Measurements from ENCODE around the gene FBXW9.
A peak's percentile ranks its signal among the peaks of the same experiment; 100 is the strongest.
"Not testable (repeated sequence)": the region's sequence is repeated elsewhere in the genome, so short reads cannot be mapped to it uniquely, and the experiment has no call there.

Gene FBXW9

DNA sequence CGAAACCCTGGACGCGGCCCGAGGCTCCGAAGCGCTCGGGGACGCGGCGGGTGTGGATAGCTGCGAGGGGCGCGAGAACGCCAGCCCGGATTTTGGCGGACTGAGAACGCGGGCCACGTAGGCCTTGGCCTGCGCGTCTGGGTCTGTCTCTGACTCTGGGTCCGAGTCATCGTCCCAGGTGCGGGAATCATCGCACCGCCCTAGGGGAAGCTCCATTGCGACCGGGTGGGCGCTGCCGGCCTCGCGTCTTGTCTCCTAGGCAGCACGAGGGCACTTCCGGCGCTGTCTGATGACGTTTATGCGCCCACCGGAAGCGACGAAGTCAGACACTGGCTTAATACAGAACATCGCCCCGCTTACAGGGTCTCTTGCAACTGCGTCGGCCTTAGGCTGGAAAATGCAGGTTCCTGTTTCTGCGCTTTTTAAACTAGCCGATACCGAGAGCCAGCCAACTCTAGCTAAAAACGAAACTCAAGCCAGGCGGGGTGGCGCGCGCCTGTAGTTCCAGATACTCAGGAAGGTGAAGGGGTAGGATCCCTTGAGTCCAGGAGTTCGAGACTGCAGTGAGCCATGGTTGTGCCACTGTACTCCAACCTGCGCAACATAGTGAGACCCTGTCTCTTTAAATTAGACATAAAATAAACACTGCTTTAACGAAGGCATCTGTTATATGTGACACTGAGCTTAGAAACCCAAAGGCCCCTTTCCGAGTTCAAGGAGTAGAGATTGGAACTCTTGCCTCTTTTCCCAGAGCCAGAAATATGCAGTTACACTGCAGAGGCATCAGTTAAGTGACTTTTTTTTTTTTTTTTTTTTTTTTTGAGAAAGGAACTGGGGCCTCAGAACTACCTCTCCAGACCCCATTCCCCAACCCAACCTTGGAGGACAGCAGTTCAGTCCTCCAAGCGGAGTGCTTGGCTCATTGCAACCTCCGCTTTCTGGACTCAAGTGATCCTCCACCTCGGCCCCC, at the start of gene FBXW9:
Gene FBXW9 (minus strand): TSS at position 266 of the 970 bp plus-strand sequence. CDS start 50 bp downstream, at position 216.
- peak; percentile 98 for DNase-seq

- no peak for DNase-seq
Measured at GRCh38 chr19:12745166-12745897, 48.9 kb upstream of the FBXW9 start.

- no peak for DNase-seq
Measured at GRCh38 chr19:12737835-12738351, 41.5 kb upstream of the FBXW9 start.

- DNase-seq: peak; percentile 74
Measured at GRCh38 chr19:12736995-12737834, 40.8 kb upstream of the FBXW9 start, which contains the start of gene GET3. TSS of gene GET3 (plus strand) at chr19:12737497. CDS start at chr19:12737506, 9 bp downstream.

DNA sequence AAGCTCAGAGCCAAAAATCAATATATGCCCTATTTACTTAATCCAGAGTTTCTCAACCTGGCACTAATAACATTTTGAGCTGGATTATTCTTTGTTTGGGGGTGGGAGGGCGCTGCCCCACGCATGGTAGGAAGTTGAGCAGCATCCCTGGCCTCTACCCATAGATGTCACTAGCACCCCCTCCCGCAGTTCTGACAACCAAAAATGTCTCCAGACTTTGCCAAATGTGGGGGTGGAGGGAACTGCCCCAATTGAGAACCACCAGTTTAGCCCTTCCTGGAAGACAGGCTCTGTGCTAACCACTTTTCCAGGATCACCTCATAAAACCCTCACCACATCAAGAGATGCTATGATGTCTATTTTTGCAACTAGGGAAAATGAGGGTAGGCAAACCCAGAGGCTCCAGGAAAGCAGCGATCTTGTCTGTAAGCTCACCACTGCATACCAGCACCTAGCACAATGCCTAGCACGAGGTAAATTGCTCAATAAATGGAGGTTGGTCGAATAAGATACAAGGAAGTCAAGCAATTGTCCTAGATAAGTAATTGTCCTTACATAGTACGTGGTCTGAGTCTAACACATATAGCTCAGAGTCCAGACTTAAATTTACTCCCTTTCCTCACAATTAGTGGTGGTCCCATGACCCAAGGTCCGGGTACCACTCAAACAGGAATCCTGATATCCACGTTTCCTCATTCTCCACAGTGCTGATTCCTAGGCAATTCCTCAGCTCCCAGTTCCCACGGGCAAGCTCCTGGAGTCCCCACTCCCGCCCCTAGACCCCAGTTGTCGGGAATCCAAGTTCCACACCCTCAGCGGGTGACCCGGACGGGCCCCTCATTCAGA, 37.2 kb upstream of the FBXW9 start:
- DNase-seq: no peak

DNA sequence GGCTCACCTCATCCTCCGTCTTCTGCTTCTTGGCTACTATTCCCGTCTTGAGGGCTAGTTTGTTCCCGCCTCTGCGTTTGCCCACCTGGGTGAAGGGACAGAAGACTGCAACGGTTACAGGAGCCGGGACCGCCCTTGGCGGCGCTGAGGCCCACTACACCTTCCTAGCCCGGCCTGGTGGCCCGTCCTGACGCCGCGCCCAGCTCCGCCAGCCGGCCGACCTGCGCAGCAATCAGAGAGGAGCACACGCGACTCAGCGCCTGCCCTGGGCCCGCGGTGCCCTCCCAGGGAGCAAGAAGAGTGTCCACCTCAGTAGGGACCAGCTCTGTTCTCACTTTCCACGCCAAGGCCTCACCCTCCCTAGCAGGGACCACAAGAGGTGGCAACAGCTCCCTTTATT, 34.9 kb upstream of the FBXW9 start:
- DNase-seq: no peak

DNA sequence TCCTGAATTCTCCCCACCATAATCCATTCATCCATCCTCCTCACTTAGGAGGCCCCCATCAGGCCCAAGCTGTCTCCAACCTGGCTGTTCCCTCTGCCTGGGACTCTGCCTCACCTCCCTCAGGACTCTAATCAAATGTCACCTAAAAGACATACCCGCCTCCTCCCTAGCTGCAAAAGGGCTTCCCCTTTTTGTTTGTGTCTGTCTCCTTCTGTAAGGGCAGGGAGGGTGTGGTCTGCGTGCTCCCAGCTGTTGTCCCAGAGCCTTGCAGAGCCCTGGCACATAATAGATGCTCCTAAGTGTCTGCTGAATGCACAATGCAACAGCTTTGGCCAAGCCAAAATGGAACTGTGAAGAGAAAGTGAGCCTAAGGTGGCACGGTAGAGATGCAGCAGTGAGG, 33.6 kb upstream of the FBXW9 start:
- no peak for DNase-seq

GRCh38 chr19:12727745-12728433, 31.5 kb upstream of the FBXW9 start:
- no peak for DNase-seq

GRCh38 chr19:12726988-12727316, 30.5 kb upstream of the FBXW9 start:
- DNase-seq: no peak

- DNase-seq: not testable (repeated sequence)
Measured at GRCh38 chr19:12725612-12726011, 29.2 kb upstream of the FBXW9 start.

DNA sequence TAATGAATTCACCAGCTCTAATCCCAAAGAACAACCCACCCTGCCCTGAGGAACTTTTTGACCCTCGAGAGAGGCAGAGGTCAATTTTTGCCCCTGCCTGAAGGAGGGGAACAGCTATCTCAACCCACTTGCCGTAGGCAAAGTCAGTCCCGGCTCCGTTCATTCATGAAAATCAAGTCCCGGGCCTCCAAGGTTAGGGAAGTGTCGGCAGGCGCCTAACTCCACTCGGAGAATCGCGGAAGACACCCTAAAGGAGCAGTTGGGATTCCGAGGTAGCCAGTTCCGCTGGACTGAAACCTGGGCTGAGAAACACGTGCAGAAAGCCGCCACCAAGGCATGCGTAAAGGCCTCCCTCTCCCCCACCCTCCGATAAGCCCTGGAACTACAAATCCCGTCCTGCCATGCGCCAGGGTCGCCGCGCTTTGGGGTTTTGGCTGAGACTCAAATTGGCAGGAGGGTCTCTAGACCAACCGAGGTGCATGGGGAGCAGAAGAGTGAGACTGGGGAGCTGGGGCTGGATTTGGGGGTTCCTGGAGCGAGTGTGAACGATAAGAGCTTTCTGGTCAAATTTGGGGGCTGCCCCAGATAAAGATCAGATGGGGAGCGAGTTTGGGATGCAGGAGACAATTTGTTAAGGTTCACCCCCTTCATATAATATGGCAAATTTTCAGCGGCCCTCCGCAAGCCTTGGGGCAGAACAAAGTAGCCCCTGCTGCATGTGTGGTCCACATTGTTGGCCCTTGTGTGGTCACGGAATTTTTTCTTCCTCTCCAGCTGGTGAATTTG, 27.4 kb upstream of the FBXW9 start, which contains the start of gene TNPO2:
Gene TNPO2 (minus strand): TSS at position 292 of the 786 bp plus-strand sequence. CDS start 2,955 bp downstream, outside the sequence.
- DNase-seq: peak; percentile 60

GRCh38 chr19:12723381-12723640, 26.9 kb upstream of the FBXW9 start:
- no peak for DNase-seq

GRCh38 chr19:12722566-12723380, 26.3 kb upstream of the FBXW9 start:
- peak; percentile 90 for DNase-seq

- peak; percentile 52 for DNase-seq
Measured at GRCh38 chr19:12721656-12722565, 25.5 kb upstream of the FBXW9 start.

DNA sequence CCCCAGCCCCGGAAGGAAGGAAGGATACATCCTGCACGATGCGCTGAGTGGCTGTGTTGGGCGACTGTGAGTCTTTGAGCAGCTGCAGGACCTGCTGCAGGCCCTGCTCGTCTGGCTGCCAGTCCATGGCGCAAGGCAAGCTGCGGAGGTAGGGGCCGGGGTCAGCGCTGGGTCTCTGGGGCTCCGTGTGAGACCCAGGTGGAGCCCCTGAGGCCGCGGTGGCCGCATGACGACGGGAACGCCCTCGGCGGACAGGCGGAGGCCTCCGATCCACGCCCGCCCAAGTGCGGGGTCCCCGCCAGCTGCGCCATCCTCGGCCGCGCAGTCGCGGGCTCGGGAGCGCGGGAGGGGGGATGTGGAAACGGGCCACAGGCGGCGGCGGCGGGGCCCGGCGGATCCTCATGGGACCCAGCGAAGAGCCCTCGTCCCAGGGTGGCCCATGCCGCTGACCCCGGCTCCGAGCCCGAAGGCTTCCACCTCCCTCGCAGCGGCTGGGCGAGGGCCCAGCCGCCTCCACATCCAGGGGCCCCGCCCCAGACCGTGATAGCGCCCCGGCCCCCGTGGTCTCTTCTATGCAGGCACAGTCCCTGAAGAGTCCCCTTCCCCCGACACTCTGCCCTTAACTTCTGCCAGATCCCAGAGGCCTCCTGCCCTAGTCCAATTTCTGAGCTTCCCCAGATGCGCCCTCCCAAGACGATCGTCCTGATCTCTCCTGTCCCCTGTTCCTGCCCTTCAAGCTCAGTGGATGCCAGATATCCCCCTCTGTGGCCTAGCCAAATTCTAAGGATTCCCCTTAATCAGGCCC, 24.6 kb upstream of the FBXW9 start:
- no peak for DNase-seq

GRCh38 chr19:12720296-12720695, 23.9 kb upstream of the FBXW9 start:
- DNase-seq: no peak

DNA sequence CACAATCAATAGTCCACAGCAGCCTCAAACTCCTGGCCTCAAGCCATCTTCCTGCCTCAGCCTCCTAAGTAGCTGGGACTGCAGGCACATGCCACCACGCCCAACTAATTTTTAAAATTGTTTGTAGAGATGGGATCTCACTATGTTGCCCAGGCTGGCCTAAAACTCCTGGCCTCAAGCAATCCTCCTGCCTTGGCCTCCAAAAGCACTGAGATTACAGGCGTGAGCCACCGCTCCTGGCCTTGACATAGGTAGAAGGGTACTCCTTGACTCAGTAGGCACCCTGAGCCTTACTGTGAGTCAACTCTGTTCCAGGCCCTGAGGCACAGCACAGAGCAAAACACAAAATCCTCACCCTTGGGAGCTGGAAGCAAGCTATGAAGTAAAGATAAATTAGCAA, 19.5 kb upstream of the FBXW9 start:
- no peak for DNase-seq
